ENCODE data around the gene MYH14. TPM values are rescaled to one million over a fixed set of nuclear protein-coding genes. Genes with fewer than 3 reads are reported as not detected.
A peak's percentile ranks its signal among the peaks of the same experiment; 100 is the strongest.

The MYH14 gene
- total and polyA plus RNA-seq, 2 of the 13 experiments (the other 11 are each of a cell fraction or from before 2014, with no cell fraction given), result 5.5 to 5.8 TPM

DNA sequence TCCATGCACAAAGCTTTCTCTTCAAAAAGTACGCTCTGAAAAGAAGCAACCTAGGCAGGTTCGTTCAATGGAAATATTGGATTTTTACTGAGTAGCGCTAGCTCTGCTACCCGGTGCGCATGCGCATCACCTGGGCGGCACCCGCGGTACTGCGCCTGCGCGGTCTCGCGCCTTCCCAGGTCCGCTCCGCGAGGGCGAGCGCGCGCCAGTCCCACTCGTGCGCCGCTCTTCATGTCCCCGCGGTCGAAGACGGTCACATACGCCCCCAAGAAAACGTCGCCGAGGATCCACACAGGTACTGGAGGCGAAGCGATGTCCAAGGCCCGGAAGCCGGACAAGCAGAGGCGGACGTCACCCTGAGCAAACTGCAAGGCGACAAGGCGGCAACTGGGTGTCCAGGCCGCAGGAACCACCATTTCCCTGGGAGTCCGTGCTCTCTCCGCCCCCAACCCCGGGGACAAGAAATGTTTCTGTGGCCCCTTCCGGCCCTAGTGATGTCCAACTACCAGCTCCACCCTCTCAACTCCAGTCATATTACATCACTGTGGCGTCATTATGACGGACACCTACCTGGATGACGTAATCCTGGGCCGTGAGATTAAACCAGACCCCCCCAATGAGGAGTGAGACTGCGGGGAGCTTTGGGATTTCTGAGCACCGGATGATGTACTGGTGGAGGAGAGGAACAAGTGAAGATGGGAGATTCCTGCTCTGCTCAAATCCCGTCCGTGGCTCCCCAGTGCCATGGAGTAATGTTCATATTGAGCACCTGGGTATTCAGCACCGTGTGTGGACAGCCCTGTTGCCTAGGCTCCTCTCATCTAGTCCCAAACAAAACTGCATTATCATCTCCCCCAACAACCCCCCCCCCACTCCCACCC, 130.6 kb downstream of the MYH14 start (continued):
- TF ChIP-seq, protein P1, sequence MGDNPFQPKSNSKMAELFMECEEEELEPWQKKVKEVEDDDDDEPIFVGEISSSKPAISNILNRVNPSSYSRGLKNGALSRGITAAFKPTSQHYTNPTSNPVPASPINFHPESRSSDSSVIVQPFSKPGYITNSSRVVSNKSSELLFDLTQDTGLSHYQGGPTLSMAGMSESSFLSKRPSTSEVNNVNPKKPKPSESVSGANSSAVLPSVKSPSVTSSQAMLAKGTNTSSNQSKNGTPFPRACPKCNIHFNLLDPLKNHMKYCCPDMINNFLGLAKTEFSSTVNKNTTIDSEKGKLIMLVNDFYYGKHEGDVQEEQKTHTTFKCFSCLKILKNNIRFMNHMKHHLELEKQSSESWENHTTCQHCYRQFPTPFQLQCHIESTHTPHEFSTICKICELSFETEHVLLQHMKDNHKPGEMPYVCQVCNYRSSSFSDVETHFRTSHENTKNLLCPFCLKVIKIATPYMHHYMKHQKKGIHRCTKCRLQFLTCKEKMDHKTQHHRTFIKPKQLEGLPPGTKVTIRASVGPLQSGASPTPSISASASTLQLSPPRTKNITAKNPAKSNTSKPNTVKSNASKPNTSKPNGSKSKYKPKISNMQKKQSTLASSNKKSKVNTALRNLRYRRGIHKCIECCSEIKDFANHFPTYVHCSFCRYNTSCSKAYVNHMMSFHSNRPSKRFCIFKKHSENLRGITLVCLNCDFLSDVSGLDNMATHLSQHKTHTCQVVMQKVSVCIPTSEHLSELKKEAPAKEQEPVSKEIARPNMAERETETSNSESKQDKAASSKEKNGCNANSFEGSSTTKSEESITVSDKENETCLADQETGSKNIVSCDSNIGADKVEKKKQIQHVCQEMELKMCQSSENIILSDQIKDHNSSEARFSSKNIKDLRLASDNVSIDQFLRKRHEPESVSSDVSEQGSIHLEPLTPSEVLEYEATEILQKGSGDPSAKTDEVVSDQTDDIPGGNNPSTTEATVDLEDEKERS (CRISPR knock-in tag; IDR thresholded peaks at IDR 0.05), result 0 out of 2 replicates have a peak, but pooled peaks have one; percentile 19
- no peak for TF ChIP-seq ZNF746 (CRISPR knock-in tag; IDR thresholded peaks at IDR 0.05)
- peak; percentile 87; the same call in 1 of the 2 replicates for TF ChIP-seq KLF15 (CRISPR knock-in tag; IDR thresholded peaks at IDR 0.05; ENCODE audit: borderline replicate concordance)
- peak; percentile 90; the same call in 1 of the 2 replicates for TF ChIP-seq ZNF546 (CRISPR knock-in tag; conservative IDR thresholded peaks at IDR 0.05)
- TF ChIP-seq, protein P2, sequence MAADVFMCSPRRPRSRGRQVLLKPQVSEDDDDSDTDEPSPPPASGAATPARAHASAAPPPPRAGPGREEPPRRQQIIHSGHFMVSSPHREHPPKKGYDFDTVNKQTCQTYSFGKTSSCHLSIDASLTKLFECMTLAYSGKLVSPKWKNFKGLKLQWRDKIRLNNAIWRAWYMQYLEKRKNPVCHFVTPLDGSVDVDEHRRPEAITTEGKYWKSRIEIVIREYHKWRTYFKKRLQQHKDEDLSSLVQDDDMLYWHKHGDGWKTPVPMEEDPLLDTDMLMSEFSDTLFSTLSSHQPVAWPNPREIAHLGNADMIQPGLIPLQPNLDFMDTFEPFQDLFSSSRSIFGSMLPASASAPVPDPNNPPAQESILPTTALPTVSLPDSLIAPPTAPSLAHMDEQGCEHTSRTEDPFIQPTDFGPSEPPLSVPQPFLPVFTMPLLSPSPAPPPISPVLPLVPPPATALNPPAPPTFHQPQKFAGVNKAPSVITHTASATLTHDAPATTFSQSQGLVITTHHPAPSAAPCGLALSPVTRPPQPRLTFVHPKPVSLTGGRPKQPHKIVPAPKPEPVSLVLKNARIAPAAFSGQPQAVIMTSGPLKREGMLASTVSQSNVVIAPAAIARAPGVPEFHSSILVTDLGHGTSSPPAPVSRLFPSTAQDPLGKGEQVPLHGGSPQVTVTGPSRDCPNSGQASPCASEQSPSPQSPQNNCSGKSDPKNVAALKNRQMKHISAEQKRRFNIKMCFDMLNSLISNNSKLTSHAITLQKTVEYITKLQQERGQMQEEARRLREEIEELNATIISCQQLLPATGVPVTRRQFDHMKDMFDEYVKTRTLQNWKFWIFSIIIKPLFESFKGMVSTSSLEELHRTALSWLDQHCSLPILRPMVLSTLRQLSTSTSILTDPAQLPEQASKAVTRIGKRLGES (CRISPR knock-in tag; IDR thresholded peaks at IDR 0.05; ENCODE audit: borderline replicate concordance), result peak; percentile 30; the same call in 1 of the 2 replicates
- 0 out of 2 replicates have a peak, but pooled peaks have one; percentile 23 for TF ChIP-seq ELF1 (CRISPR knock-in tag; IDR thresholded peaks at IDR 0.05)
- TF ChIP-seq, protein P3, sequence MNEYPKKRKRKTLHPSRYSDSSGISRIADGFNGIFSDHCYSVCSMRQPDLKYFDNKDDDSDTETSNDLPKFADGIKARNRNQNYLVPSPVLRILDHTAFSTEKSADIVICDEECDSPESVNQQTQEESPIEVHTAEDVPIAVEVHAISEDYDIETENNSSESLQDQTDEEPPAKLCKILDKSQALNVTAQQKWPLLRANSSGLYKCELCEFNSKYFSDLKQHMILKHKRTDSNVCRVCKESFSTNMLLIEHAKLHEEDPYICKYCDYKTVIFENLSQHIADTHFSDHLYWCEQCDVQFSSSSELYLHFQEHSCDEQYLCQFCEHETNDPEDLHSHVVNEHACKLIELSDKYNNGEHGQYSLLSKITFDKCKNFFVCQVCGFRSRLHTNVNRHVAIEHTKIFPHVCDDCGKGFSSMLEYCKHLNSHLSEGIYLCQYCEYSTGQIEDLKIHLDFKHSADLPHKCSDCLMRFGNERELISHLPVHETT (CRISPR knock-in tag; conservative IDR thresholded peaks at IDR 0.05), result no peak
- peak; percentile 59 for TF ChIP-seq AGO1 (IDR thresholded peaks at IDR 0.05; ENCODE audit: low read depth, low read length, poor library complexity, severe bottlenecking)
- 0 out of 2 replicates have a peak, but pooled peaks have one; percentile 30 for TF ChIP-seq XBP1 (CRISPR knock-in tag; IDR thresholded peaks at IDR 0.05)
- TF ChIP-seq, protein P4, sequence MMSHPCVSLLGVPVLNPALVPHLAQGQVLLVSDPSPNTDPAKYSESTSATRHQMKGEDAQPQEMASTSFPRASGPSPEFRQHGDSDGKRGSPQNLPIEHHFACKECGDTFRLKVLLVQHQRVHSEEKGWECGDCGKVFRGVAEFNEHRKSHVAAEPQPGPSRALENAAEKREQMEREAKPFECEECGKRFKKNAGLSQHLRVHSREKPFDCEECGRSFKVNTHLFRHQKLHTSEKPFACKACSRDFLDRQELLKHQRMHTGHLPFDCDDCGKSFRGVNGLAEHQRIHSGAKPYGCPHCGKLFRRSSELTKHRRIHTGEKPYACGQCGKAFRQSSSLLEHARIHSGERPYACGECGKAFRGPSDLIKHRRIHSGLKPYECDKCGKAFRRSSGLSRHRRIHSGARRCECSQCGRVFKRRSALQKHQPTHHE (CRISPR knock-in tag; IDR thresholded peaks at IDR 0.05; ENCODE audit: borderline replicate concordance), result peak; percentile 89
- TF ChIP-seq, protein P5, sequence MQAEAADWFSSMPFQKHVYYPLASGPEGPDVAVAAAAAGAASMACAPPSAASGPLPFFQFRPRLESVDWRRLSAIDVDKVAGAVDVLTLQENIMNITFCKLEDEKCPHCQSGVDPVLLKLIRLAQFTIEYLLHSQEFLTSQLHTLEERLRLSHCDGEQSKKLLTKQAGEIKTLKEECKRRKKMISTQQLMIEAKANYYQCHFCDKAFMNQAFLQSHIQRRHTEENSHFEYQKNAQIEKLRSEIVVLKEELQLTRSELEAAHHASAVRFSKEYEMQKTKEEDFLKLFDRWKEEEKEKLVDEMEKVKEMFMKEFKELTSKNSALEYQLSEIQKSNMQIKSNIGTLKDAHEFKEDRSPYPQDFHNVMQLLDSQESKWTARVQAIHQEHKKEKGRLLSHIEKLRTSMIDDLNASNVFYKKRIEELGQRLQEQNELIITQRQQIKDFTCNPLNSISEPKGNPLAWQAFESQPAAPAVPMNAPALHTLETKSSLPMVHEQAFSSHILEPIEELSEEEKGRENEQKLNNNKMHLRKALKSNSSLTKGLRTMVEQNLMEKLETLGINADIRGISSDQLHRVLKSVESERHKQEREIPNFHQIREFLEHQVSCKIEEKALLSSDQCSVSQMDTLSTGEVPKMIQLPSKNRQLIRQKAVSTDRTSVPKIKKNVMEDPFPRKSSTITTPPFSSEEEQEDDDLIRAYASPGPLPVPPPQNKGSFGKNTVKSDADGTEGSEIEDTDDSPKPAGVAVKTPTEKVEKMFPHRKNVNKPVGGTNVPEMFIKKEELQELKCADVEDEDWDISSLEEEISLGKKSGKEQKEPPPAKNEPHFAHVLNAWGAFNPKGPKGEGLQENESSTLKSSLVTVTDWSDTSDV (CRISPR knock-in tag; IDR thresholded peaks at IDR 0.05), result peak; percentile 73; the same call in 1 of the 2 replicates
- no peak for TF ChIP-seq PTBP1 (IDR thresholded peaks at IDR 0.05; ENCODE audit: low read depth, low read length, poor library complexity, severe bottlenecking)
- 0 out of 2 replicates have a peak, but pooled peaks have one; percentile 59 for TF ChIP-seq DNMT1 (CRISPR knock-in tag; IDR thresholded peaks at IDR 0.05)
- peak; percentile 72 for TF ChIP-seq ZNF143 (CRISPR knock-in tag; IDR thresholded peaks at IDR 0.05)
- no peak for TF ChIP-seq NBN (conservative IDR thresholded peaks at IDR 0.05)
- TF ChIP-seq EED (CRISPR knock-in tag; IDR thresholded peaks at IDR 0.05), result peak; percentile 80; the same call in 1 of the 2 replicates
